Central memory CD4-positive, alpha-beta T cell (primary cell): ENCODE results near the gene UBR3.
"Not testable (repeated sequence)": the region's sequence is repeated elsewhere in the genome, so short reads cannot be mapped to it uniquely, and the experiment has no call there.

ENCODE experiments used
- DNase-seq: peaks from one replicate; pipeline ENCODE4 v3.0.0; 2022
- total RNA-seq, 3 experiments: gene quantifications; one replicate each; lab custom pipeline; 2026; lab: John Stamatoyannopoulos, UW

The UBR3 gene
- 101 to 143 (median 114) reads per million in 3 experiments for total RNA-seq

- DNase-seq, result peak; percentile 87
These were observed at the start of gene UBR3 for GRCh38 chr2:169827272-169828140. Gene UBR3, plus strand, starts transcription at chr2:169827454. Its CDS starts 54 bp downstream, at chr2:169827508.

GRCh38 chr2:169778446-169778845 lies 48.8 kb upstream of the UBR3 start:
- DNase-seq, result no peak

- no peak for DNase-seq
These were observed 45.8 kb upstream of the UBR3 start for GRCh38 chr2:169781249-169782013.

GRCh38 chr2:169782513-169782912 lies 44.7 kb upstream of the UBR3 start:
- DNase-seq, result no peak

- no peak for DNase-seq
These were observed 36.7 kb upstream of the UBR3 start for GRCh38 chr2:169790581-169790980.

GRCh38 chr2:169795181-169795580 lies 32.1 kb upstream of the UBR3 start:
- DNase-seq, result no peak

- no peak for DNase-seq
These were observed 30.8 kb upstream of the UBR3 start for GRCh38 chr2:169796441-169796840.

- DNase-seq, result no peak
These were observed 29.7 kb upstream of the UBR3 start for GRCh38 chr2:169797601-169798000.

GRCh38 chr2:169798397-169798717 lies 28.9 kb upstream of the UBR3 start:
- no peak for DNase-seq

GRCh38 chr2:169798718-169799592 lies 28.3 kb upstream of the UBR3 start, which contains the start of gene SSB:
Gene SSB, plus strand, starts transcription at chr2:169798871. Its CDS starts 2,090 bp downstream, at chr2:169800961.
- DNase-seq, result peak; percentile 87

GRCh38 chr2:169803480-169803879 lies 23.8 kb upstream of the UBR3 start:
- DNase-seq, result no peak

GRCh38 chr2:169806586-169806985 lies 20.7 kb upstream of the UBR3 start:
- no peak for DNase-seq

GRCh38 chr2:169808221-169808620 lies 19.0 kb upstream of the UBR3 start:
- no peak for DNase-seq

GRCh38 chr2:169815849-169816248 lies 11.4 kb upstream of the UBR3 start:
- DNase-seq, result no peak

GRCh38 chr2:169816961-169817360 lies 10.3 kb upstream of the UBR3 start:
- not testable (repeated sequence) for DNase-seq

GRCh38 chr2:169817369-169817768 lies 9.9 kb upstream of the UBR3 start:
- DNase-seq, result not testable (repeated sequence)

- DNase-seq, result no peak
These were observed 9.0 kb upstream of the UBR3 start for GRCh38 chr2:169818241-169818640.

GRCh38 chr2:169819106-169819505 lies 8.1 kb upstream of the UBR3 start:
- DNase-seq, result no peak

- not testable (repeated sequence) for DNase-seq
These were observed 7.2 kb upstream of the UBR3 start for GRCh38 chr2:169820101-169820500.

- no peak for DNase-seq
These were observed 5.2 kb upstream of the UBR3 start for GRCh38 chr2:169822036-169822435.

GRCh38 chr2:169822785-169823392 lies 4.4 kb upstream of the UBR3 start:
- DNase-seq, result no peak

GRCh38 chr2:169823996-169824372 lies 3.3 kb upstream of the UBR3 start:
- DNase-seq, result no peak
